GM12801 (cell line): ENCODE results near the gene DNM3.

Experiments used
- TF ChIP-seq, protein P1 (sequence below): IDR thresholded peaks from one replicate; pipeline ENCODE4 v1.5.1; 2011; ENCODE audit warnings: control low read depth; ENCODE audit not compliant: insufficient read length; ENCODE audit errors: extremely low read depth

Gene DNM3

DNA sequence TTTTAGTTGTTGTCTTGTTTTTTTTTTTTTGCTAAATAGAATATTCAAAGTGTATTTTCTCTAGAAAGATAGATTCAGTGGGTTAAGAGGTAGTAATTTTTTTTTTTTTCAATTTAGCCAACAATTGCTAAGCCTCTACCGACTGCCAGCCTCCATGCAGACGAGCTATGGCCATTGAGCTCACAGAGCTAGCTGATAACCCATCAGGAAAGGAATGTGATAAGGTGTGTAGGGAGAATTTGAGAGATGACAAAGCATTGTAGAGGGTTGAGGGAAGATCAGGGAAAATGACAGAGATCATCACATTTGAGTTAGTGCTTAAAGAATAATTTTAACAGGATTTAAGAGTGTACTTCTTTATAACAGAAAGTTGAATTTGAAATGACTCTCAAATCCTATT, 30.6 kb downstream of the DNM3 start:
- TF ChIP-seq, protein P1, sequence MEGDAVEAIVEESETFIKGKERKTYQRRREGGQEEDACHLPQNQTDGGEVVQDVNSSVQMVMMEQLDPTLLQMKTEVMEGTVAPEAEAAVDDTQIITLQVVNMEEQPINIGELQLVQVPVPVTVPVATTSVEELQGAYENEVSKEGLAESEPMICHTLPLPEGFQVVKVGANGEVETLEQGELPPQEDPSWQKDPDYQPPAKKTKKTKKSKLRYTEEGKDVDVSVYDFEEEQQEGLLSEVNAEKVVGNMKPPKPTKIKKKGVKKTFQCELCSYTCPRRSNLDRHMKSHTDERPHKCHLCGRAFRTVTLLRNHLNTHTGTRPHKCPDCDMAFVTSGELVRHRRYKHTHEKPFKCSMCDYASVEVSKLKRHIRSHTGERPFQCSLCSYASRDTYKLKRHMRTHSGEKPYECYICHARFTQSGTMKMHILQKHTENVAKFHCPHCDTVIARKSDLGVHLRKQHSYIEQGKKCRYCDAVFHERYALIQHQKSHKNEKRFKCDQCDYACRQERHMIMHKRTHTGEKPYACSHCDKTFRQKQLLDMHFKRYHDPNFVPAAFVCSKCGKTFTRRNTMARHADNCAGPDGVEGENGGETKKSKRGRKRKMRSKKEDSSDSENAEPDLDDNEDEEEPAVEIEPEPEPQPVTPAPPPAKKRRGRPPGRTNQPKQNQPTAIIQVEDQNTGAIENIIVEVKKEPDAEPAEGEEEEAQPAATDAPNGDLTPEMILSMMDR = no peak

DNA sequence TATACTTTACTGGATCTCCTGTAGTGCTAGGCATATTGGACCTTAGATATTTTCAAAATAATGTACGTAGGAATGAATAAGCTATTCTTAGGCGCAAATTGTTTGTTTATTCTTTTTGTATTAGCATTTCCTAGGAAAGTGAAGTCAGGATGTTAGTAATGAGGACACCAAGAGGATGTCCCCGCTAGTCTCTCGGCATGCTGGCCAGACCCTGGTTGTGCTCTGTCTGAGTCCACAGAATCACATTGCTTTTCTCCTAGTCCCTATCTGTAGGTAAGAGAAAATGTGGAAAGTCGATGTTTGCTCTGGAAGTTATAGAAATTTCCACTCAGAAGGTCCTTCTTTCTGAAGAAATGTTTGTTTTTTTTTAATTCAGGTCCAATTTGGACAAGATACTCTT, 31.1 kb downstream of the DNM3 start:
- TF ChIP-seq, protein P1 = no peak

DNA sequence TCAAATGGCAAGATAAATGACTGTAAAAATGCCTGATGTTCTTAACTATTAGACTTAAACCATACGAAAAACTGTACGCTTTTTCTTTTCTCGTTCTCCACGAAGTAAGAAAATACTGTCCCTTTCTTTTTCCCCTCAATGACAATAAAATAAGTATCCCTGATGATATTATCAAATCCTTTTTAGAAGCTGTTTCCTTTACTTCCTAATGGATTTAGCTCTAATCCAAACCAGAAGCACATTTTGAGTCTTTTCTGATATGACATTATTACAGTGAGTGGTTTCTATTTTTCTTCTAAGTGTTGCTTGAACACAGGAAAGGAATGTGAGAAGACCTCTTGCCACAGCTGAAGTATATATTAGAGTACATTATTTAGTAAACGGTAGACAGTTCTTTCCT, 32.4 kb downstream of the DNM3 start:
- TF ChIP-seq, protein P1 = no peak

DNA sequence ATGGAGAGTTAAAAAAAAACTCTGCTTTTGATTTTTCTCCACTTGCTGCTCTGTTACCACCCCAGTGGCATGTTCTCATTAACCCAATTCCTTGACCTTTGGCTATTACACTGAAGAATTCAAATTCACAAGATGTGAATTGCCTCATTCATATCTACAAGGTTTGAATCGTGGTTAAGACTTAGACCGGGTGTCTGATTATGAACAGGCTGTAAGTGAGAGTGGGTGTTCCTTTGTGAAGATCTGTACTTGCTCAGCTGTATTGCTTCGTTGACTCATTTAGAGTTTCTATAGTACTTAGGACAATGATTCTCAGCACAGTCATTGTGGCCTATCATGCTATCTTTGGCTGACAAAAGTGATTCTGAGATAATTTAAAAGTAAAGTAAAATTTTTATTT, 36.4 kb downstream of the DNM3 start:
- TF ChIP-seq, protein P1 = no peak

GRCh38 chr1:171879556-171879955, 38.3 kb downstream of the DNM3 start:
- TF ChIP-seq, protein P1 = no peak

- TF ChIP-seq, protein P1 = no peak
Measured at GRCh38 chr1:171881442-171881841, 40.1 kb downstream of the DNM3 start.

- TF ChIP-seq, protein P1 = no peak
Measured at GRCh38 chr1:171883849-171884248, 42.6 kb downstream of the DNM3 start.

- TF ChIP-seq, protein P1 = no peak
Measured at GRCh38 chr1:171884475-171884874, 43.2 kb downstream of the DNM3 start.
